Measurements from ENCODE around the gene HRH4. TPM values are rescaled to one million over a fixed set of nuclear protein-coding genes. Genes with fewer than 3 reads are reported as not detected.

HRH4 gene
- total RNA-seq, 2 experiments from 2014 or later: 0.07 to 0.21 TPM

Other genes with a start within 250 kb of the HRH4 start
- 1 to 10 TPM in 1 of 2 experiments, under 1 TPM in 1; 1.00 to 1.4 TPM for gene OSBPL1A, start 62.8 kb upstream of the HRH4 start, total RNA-seq
- 1 to 10 TPM; 9.3 TPM for gene IMPACT, start 34.0 kb upstream of the HRH4 start, total RNA-seq

All from activated CD4-positive, alpha-beta T cell treated with anti-CD3 and anti-CD28 coated beads, Interleukin-2, amount 10 ng/mL, durations not matched to agents 7 days and 5 days (primary cell).